GM19351 (cell line): ENCODE results near the gene ARHGAP21.
"Not testable (repeated sequence)": the region's sequence is repeated elsewhere in the genome, so short reads cannot be mapped to it uniquely, and the experiment has no call there.

Experiments used
- ATAC-seq: cut with Tn5 transposase; IDR thresholded peaks from one replicate; pipeline ENCODE4 v1.9.1; 2021; ENCODE audit warnings: mild to moderate bottlenecking, moderate library complexity; ENCODE audit not compliant: unreplicated experiment

ARHGAP21 gene

DNA sequence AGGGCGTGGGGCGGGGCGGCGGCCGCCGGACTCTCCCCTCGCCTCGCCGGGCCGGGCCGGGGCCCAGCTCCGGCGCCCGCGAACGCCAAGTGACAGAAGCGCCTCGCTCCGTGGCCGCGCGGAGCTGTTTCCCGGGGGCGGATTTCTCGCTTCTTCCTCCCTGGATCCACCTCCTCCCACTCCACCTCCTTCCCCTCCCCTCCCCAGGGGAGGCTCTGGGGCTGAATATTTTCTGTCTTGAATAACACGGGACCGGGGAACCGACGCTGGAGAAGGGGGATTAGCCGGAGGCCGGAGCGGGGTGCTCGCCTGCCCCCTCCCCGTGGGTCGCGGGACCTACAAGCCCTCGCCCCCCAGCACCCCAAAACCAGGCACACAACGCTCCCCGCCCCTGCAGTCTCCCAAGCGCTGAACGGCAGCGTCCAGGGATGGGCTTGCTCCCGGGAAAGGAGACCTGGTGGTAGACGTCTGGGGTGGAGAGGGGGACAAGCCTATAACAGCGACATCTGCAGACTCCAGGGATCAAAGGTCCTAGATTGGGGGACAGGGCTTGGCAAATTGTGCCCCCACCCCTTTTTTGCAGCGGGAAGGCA, at the start of gene ARHGAP21:
TSS of gene ARHGAP21 (minus strand) at position 100 of the 593 bp plus-strand sequence. CDS start 1,988 bp downstream, outside the sequence.
- ATAC-seq = peak; percentile 26

DNA sequence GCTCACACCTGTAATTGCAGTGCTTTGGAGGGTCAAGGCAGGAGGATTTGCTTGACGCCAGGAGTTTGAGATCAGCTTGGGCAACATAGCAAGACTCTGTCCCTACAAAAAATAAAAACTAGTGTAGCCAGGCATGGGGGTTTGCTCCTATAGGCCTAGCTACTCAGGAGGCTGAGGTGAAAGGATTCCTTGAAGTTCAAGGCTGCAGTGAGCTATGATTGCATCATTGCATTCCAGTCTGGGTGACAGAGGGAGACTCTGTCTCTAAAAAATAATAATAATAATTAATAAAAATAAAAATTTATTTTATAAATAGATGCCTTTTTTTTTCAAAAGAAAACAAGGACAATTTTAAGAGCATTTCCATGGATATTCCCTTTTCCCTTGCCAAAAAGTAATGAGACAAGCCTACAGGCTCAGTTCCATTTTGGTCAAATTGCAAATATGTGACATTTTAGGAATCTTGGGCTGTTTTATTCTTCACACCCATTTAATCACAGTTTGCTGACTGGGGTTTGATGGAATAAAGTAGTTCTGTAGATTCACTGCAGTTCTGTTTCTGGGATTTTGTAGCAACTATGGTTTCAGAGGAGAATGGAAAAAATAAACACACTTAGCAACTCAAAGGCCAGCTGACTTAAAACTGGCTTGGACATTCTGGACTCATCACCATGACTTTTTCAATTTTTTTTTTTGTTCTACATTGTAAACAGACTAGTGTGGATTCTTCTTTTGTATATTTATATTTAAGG, 48.4 kb upstream of the ARHGAP21 start:
- ATAC-seq = no peak

DNA sequence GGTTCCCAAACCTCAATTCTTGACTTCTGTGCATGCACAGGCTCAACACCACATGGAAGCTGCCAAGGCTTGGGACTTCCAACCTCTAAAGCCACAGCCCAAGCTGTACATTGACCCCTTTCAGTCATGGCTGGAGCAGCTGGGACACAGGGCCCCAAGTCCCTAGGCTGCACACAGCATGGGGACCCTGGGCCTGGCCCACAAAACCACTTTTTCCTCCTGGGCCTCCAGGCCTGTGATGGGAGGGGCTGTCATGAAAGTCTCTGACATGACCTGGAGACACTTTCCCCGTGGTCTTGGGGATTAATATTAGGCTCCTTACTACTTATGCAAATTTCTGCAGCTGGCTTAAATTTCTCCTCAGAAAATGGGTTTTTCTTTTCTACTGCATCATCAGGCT, 41.3 kb upstream of the ARHGAP21 start:
- ATAC-seq = not testable (repeated sequence)

DNA sequence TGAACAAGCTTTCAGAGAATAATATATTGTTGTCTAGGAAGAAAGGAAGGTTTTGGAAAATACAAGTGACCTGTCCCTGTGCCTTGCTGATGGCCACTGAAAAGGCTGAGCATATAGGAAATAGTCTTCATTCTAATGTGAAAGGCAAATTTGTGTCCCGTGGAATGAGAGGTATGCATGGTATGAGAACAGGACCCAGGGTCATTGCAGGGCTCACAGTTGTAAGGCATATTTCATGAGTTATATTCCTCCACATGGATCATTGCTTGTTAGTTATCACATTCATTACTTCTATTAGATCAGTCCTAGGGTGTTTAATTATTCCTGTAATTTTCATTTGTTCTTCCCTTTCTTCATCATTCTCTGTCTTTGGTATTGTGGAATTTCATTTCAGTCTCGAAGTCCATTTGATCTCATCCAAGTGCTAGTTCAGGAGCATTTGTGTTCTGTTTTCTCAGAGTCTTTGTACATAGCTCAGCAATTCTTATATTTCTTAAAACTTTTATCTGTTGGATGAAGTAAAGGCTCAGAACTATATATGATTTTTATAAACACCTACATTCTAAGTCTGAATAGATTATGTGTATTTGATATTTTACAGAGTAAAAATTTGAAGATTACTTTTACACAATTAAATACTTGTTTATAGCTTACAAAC, 39.4 kb upstream of the ARHGAP21 start:
- ATAC-seq = no peak

DNA sequence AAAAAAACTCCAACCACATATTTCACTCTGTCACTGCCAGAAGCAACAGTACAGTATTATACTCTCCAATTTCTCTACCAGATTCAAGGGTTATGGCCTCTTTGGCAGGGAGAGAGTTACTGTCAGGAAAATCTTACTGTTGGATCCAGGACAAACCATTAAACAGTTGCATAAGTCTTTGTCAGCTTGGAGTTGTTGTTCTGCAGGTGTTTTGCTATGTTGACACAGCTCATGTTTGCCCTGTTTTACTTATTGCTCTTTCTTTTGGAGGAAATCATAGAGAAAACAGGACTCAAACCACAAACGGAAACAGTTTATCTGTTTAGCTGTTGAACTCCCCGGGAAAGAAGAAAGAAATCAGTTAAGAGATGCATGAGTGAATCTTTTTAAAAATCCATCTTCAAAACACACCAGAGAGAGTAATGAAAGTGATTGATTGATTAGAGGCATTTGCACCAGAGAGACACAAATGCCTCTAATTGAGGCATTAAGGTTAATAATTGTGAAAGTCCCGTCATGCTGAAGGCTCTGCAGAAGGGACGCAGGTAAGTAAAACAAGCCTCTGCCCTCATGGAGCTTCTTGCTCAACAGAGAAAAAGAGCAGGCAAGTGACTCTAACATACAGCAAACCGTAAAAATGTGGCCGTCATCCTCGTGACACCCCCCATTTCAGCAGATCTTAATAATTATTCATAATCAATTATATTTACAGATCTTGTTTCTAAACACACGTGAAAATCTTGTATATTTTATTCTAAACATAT, 38.7 kb upstream of the ARHGAP21 start:
- ATAC-seq = no peak

DNA sequence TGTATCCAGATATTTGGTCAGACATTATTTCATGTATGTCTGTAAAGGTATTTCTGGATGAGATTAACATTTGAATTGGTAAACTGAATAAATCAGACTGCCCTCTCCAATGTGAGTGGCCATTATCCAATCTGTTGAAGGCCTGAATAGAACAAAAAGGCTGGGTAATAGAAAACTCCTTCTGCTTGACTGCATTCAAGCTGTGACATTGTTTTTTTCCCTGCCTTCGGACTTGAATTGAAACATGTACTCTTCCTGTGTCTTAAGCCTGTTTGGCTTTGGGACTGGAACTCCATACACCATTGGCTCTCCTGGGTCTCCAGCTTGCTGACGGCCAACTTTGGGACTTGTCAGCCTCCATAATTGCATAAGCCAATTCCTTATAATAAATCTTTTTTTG, 36.0 kb upstream of the ARHGAP21 start:
- no peak for ATAC-seq

DNA sequence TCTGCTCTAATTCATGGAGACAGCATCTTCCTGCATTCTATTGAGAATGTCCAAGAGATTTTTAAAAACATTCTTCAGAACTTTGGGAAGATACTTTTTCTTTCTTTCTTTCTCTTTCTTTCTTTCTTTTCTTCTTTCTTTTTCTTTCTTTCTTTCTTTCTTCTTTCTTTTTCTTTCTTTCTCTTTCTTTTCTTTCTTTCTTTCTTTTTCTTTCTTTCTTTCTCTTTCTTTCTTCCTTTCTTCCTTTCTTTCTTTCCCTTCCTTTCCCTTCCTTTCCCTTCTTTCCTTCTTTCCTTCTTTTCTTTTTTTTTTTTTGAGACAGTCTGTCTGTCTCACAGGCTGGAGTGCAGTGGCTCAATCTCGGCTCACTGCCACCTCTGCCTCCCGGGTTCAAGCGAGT, 34.6 kb upstream of the ARHGAP21 start:
- not testable (repeated sequence) for ATAC-seq

DNA sequence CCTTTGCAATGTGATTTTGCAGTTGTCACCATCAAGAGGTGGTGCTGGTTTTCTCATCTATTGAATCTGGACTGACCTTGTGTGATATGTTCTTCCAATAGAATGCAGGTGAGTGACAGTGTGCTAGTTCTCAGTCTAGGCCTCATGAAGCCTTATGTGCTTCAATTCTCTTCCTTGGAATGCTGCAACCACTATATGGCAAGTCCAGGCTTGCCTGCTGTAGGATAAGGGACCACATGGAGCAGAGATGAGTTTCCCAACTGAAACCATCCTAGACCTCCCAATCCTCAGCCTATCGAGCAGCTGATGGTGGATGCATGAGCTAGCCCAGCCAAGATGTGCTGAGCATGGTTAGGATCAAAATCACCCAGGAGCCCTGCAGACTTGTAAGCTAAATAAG, 32.6 kb upstream of the ARHGAP21 start:
- no peak for ATAC-seq

DNA sequence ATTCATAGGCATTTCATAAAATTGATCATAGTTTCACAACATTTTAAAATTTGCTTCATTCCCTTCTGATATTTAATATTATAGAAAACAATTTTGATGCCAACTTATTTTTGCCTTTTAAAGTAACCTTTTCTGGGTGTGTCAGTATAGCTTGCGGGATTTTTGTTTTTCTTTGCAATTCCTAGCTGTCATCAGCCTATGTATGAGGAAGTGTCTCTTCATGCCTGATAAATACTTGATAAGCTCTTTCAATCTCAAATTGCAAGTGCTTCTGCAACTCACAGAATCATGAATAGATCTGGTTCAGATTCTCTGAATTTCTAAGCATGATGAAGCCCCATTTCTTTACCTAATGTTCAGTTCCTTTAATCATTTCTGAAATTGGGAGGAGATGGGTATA, 28.0 kb upstream of the ARHGAP21 start:
- ATAC-seq = no peak

DNA sequence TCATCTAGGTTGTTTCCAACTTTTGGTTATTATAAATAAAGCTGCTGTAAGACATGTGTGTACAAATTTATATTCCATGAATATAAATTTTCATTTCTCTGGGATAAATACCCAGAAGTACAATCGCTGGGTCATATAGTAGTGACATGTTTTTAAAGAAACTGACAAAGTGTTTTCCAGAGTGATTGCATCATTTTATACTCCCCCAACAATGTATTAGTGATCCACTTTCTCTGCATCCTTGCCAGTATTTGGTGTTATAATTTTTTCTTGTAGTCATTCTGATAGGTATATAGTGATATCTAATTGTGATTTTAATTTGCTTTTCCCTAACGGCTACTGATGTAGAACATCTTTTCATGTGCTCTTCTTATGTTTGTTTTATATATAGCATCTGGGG, 27.0 kb upstream of the ARHGAP21 start:
- no peak for ATAC-seq

DNA sequence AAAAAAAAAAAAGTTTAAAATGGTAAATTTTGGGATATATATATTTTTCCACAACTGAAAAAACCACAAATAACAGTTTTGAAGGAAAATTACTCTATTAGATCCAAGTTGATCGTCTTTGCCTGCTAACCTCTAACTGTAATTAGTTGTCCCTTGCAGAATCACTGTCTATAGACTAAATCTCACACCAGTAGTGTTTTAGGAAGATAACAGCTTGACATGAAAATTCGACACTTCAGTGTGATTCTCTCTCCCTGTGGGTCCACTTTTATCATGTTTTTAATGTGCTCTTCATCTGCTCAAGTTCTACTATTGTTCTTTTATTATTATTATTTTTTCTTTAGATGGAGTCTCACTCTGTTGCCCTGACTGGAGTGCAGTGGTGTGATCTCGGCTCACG, 24.5 kb upstream of the ARHGAP21 start:
- no peak for ATAC-seq

DNA sequence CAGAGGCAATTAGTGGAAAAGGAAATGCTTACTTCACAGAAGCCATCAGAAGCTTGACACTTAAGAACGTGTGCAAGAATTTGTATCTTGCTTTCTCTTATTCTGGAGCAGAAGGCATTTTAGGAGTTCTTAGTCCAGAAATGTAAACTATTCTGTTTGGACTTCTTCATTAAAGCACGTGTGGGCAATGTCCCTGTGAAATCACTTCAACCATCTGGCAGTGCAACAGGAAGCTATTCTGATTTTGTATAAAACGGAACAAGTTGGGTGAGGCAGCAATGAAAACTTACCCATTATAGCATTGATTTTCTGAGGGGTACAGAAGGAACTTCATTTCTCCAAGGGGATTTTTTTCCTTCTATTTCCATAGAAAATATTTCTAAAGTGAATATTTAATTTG, 21.3 kb upstream of the ARHGAP21 start:
- no peak for ATAC-seq

DNA sequence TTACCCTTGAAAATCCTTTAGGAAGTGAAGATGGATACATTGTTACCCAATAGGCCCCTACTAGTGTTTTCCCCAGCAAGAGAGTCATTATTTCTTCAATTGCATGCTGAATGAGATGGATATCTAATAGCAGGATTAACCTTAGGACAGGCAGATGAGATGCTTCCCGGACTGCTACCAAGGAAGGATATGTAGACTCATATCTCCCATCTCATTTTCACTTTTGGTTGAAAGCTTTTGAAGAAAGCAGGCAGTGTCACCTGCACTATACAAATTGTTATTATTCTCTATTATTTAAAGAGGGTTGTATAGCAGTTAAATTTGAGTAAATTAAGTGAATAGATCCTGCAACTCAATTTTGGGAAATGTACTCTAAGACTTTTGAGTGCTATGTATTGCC, 17.0 kb upstream of the ARHGAP21 start:
- ATAC-seq = no peak

DNA sequence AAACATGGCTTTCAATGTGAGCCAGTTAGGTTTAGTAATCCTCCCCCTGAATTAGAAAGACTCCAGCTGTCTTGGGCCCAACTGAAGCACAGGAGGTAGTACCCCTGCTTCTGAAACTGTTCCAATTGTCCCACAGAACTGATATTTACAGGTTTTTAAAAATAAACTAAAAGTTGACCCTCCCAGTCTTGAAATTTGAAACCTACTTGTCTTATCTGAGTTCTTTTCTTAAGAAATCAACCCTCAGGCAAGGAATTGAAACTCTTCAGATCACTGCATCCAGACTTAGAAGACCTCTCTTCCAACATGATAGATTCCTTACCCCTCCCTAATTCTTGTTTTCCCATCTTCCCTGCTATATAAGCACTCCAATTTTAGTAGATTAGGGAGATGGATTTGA, 13.3 kb upstream of the ARHGAP21 start:
- no peak for ATAC-seq

DNA sequence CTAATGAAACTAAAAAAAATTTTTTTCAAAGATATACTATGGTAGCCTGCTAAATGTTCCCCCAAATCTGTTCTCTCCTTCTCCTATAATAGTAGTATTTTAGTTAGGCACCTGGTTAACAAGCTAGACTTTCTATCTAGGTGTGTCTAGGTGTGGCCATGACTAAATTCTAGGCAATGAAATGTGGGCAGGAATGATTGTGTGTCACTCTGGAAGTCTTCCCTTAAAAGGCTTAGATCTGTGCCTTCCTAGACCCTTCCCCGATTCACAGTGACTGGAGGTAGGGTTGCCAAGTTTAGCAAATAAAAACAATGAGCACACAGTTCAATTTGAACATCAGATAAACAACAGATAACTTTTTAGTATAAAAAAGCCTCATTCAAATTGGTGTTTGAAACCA, 8.3 kb upstream of the ARHGAP21 start:
- no peak for ATAC-seq

DNA sequence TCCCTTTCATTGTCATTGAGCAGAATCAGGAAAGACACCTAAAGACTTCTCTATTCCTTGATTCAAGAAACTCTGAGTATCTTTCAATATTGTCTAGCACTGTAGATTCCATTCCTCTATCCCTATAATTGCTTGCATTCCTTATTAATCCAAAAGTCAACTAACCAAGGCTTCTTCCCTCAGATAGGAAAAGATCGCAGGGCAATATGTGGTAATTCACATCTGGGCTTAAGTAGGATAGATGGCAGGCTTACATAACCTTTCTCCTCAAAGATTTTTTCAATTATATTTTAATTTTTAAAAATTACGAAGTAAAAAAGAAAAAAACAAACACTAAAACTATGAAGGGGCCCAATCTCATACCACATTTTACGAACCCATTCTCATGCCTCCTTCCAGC, 7.1 kb upstream of the ARHGAP21 start:
- no peak for ATAC-seq

DNA sequence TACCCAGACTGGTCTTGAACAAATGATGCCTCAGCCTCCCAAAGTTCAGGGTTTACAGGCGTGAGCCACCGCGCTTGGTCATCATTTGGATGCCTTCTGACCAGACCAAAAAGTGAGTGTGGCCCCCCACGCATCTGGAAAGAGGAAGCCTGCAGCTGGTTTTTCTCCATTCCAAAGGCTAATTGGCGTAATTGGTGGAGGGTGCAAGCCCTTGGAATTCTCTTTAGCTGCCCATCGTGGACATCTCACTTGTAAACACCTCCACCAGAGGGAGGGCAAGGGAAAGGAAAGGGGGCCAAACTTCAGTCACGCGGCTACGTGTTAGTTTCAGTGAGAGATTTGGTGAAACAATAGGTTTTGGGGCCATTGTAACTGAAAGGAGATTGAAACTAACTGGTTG, 4.1 kb upstream of the ARHGAP21 start:
- no peak for ATAC-seq

DNA sequence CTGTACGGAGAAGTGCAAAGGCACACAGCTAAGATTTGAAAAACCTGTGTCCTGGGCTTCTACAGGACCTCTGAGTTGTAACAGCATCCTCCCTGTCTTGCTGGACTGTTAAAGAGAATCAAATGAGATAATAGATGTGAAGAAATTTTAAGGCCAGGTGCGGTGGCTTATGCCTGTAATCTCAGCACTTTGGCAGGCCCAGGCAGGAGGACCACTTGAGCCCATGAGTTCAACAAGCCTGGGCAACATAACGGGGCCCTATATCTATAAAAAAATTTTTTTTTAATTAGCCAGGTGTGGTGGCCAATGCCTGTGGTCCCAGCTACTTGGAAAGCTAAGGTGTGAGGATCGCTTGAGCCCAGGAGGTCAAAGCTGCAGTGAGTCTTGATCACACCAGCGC, 2.9 kb upstream of the ARHGAP21 start:
- ATAC-seq = no peak

DNA sequence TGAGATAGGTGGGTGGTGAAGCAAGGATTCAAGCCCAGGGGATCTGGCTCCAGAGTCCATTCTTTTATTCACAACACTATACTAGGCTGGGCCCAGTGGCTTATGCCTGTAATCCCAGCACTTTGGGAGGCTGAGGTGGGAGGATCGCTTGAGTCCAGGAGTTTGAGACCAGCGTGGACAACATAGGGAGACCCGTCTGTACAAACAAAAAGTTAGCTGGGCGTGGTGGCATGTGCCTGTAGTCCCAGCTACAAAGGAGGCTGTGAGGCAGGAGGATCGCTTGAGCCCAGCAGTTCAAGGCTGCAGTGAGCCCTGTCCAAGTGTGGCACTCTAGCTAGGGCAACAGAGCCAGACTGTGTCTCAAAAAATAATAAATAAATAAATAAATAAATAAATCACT, 2.3 kb upstream of the ARHGAP21 start:
- ATAC-seq = not testable (repeated sequence)

DNA sequence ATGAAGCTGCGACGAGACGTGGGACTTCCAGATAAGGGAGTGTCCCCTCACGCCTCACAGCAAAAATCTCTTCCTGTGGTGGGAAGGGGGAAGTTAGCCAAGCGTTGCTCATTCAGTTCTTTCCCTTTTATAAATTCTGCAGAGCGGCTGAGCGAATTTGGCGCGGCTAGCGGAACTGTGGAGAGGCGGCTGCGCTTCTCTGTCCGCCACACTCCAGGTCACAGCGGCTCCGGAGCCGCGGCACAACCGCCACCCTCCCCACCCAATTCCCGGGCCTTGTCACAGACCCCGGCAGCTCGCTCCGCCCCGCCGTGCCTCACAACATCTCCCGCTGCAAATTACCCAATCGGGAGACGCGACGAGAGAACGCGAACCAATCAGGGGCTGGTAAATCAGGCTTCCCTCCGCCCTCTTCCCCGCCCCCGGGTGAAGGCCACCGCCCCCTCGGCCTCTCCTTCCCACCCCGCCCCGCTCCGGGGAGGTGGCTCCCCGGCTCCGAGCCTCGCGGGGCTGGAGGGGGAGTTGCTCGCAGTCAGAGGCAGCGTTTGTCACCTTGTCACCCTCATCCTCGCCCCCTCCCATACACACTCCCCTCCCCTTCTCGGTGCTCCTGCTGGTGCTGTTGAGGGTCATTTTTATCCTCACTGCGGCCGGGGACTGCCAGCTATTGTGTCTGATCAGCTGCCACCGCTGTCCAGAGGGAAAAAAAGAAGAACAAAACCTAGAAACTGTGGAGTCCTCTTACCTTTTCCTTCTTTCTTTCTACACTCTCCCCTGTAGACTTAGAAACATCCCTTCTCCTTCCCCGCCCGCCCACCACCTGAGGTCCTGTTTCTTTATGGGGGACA, 918 bp upstream of the ARHGAP21 start:
- ATAC-seq = peak; percentile 74

DNA sequence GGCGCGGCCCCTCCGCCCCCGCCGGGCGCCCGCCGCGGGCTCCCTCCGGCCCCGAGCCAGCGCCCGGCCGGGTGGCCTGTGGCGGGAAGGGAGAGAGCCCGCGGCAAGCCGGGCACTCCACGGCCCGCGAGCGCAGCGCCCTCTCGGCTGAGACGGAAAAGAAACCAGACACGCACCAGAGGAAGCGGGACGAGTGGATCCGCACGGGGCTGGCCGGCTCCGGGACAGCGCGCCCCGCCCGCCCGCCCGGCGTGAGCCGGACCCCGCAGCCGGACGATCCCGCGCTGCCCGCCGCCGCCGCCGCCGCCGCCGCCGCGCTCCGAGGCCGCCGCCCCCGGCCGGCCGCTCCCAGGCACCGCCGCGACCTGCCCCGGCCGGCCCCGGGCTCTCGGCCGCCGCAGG, 300 bp downstream of the ARHGAP21 start:
- peak; percentile 14 for ATAC-seq
